ENCODE measurements around the gene ZNF133. TPM values are rescaled to one million over a fixed set of nuclear protein-coding genes. Genes with fewer than 3 reads are reported as not detected.

ZNF133 gene
- total RNA-seq, 2 donors from 2014 or later, result 3.0 to 11.6 TPM

GRCh38 chr20:18363708-18364107 is 75.4 kb downstream of the ZNF133 start:
- Histone ChIP-seq H3K4me3 (no peak overlapping the region), H3K4me1 (no peaks in the 10 kb centered on the region), H3K9me3 (no peaks in the 10 kb centered on the region), H3K36me3 (no peaks in the 10 kb centered on the region), H3K27me3 (no peaks in the 10 kb centered on the region), H3K27ac (no peak overlapping the region)
- TF ChIP-seq CTCF (IDR thresholded peaks at IDR 0.05), result no peak
- no peak for DNase-seq (ENCODE audit: low spot score)

GRCh38 chr20:18364768-18365167 is 76.4 kb downstream of the ZNF133 start:
- Histone ChIP-seq H3K4me3 (no peak overlapping the region), H3K27ac (no peak overlapping the region), H3K9me3 (no peaks in the 10 kb centered on the region), H3K36me3 (no peaks in the 10 kb centered on the region), H3K27me3 (no peaks in the 10 kb centered on the region), H3K4me1 (no peaks in the 10 kb centered on the region)
- TF ChIP-seq CTCF (IDR thresholded peaks at IDR 0.05), result no peak
- DNase-seq (ENCODE audit: low spot score), result no peak

Other genes with a start within 250 kb of the ZNF133 start
- not detected for gene OVOL2, start 230.6 kb upstream of the ZNF133 start, total RNA-seq
- gene KAT14, start 150.7 kb upstream of the ZNF133 start, total RNA-seq, result 1 to 10 TPM; 8.0 to 9.1 TPM
- gene PET117, start 150.7 kb upstream of the ZNF133 start, total RNA-seq, result 10 to 100 TPM in 1 of 2 donors, 1 to 10 TPM in 1; 9.6 to 10.5 TPM
- gene DZANK1, start 178.5 kb downstream of the ZNF133 start, total RNA-seq, result under 1 TPM; 0.41 to 0.83 TPM
- gene POLR3F, start 178.9 kb downstream of the ZNF133 start, total RNA-seq, result 1 to 10 TPM; 5.5 to 5.9 TPM
- 1 to 10 TPM; 8.6 to 9.1 TPM for gene RBBP9, start 208.7 kb downstream of the ZNF133 start, total RNA-seq
- gene SEC23B, start 219.4 kb downstream of the ZNF133 start, total RNA-seq, result 10 to 100 TPM in 1 of 2 donors, 1 to 10 TPM in 1; 6.8 to 19.1 TPM

Data from right atrium auricular region (tissue), 2 donors.